Stimulated activated CD4-positive, alpha-beta T cell treated with anti-CD3 and anti-CD28 coated beads, Interleukin-1b, Interleukin-23, amount 100 ng/mL, for 24 hours (primary cell): Measurements from ENCODE around the gene ENSA.
"Not testable (repeated sequence)": the region's sequence is repeated elsewhere in the genome, so short reads cannot be mapped to it uniquely, and the experiment has no call there.

Experiments
- DNase-seq, 4 experiments: peaks; one replicate each; pipeline ENCODE4 v3.0.0-alpha.2; 2020; ENCODE audit warnings: low read depth in 4 of 4, low spot score in 1 of 4

The ENSA gene

GRCh38 chr1:150581962-150582361 lies 47.5 kb downstream of the ENSA start:
- not testable (repeated sequence) for DNase-seq

- not testable (repeated sequence) for DNase-seq
Measured at GRCh38 chr1:150581437-150581836, 48.0 kb downstream of the ENSA start.

GRCh38 chr1:150580966-150581365 lies 48.4 kb downstream of the ENSA start:
- DNase-seq: not testable (repeated sequence)

- no peak for DNase-seq
Measured at GRCh38 chr1:150579945-150580642, 49.3 kb downstream of the ENSA start.

GRCh38 chr1:150579110-150579944 lies 50.1 kb downstream of the ENSA start, which contains the start of gene MCL1:
TSS of gene MCL1 (minus strand) at chr1:150579610. CDS start at chr1:150579530, 80 bp downstream.
- peak; percentile 56 to 84 (median 70) for DNase-seq

- DNase-seq: peak in 2 of 4 experiments; percentile 48 to 56
Measured at GRCh38 chr1:150578272-150579109, 50.9 kb downstream of the ENSA start.

- no peak for DNase-seq
Measured at GRCh38 chr1:150577557-150578271, 51.7 kb downstream of the ENSA start.

- DNase-seq: no peak
Measured at GRCh38 chr1:150576794-150577556, 52.4 kb downstream of the ENSA start.

- no peak for DNase-seq
Measured at GRCh38 chr1:150576367-150576711, 53.1 kb downstream of the ENSA start.

- no peak for DNase-seq
Measured at GRCh38 chr1:150575518-150576366, 53.7 kb downstream of the ENSA start.

- no peak for DNase-seq
Measured at GRCh38 chr1:150575072-150575489, 54.3 kb downstream of the ENSA start.

- no peak for DNase-seq
Measured at GRCh38 chr1:150574260-150575071, 54.9 kb downstream of the ENSA start.

GRCh38 chr1:150573648-150574071 lies 55.8 kb downstream of the ENSA start:
- DNase-seq: not testable (repeated sequence)

- DNase-seq: no peak
Measured at GRCh38 chr1:150572918-150573647, 56.3 kb downstream of the ENSA start.
